ENCODE measurements around the gene DNAJC1.

DNAJC1 gene

GRCh38 chr10:21919117-21919516 is 84.4 kb downstream of the DNAJC1 start (continued):
- TF ChIP-seq ZNF426 (tag by site-specific recombination; IDR thresholded peaks at IDR 0.05) = no peak
- 0 out of 2 replicates have a peak, but pooled peaks have one; percentile 21 for TF ChIP-seq INSM2 (tag by site-specific recombination; IDR thresholded peaks at IDR 0.05)
- TF ChIP-seq ZBTB44 (tag by site-specific recombination; IDR thresholded peaks at IDR 0.05) = peak; percentile 76
- TF ChIP-seq ZNF561 (tag by site-specific recombination; IDR thresholded peaks at IDR 0.05; ENCODE audit: borderline replicate concordance) = no peak
- TF ChIP-seq PRDM4 (tag by site-specific recombination; IDR thresholded peaks at IDR 0.05) = peak; percentile 72
- TF ChIP-seq ZIC2 (tag by site-specific recombination; IDR thresholded peaks at IDR 0.05) = no peak
- TF ChIP-seq SP2 (tag by site-specific recombination; IDR thresholded peaks at IDR 0.05) = peak; percentile 21; the same call in 1 of the 2 replicates
- TF ChIP-seq ZNF658 (tag by site-specific recombination; IDR thresholded peaks at IDR 0.05) = no peak
- peak; percentile 74 for TF ChIP-seq KLF10 (tag by site-specific recombination; IDR thresholded peaks at IDR 0.05)
- no peak for TF ChIP-seq PRDM1 (tag by site-specific recombination; IDR thresholded peaks at IDR 0.05)
- peak; percentile 56; the same call in 1 of the 2 replicates for TF ChIP-seq ZXDB (tag by site-specific recombination; IDR thresholded peaks at IDR 0.05)
- TF ChIP-seq KLF7 (tag by site-specific recombination; IDR thresholded peaks at IDR 0.05; ENCODE audit: borderline replicate concordance) = 0 out of 2 replicates have a peak, but pooled peaks have one; percentile 19
- no peak for TF ChIP-seq GLIS2 (tag by site-specific recombination; IDR thresholded peaks at IDR 0.05)
- no peak for TF ChIP-seq EGR2 (tag by site-specific recombination; IDR thresholded peaks at IDR 0.05; ENCODE audit: low read depth)
- TF ChIP-seq ZNF366 (tag by site-specific recombination; conservative IDR thresholded peaks at IDR 0.05) = peak; percentile 42; the same call in 1 of the 2 replicates
- TF ChIP-seq KLF9 (tag by site-specific recombination; IDR thresholded peaks at IDR 0.05; ENCODE audit: low read depth) = no peak
- TF ChIP-seq ZNF580 (tag by site-specific recombination; IDR thresholded peaks at IDR 0.05) = peak; percentile 30; the same call in 1 of the 2 replicates
- 0 out of 2 replicates have a peak, but pooled peaks have one; percentile 47 for TF ChIP-seq ZNF302 (tag by site-specific recombination; IDR thresholded peaks at IDR 0.05; ENCODE audit: low read depth)
- TF ChIP-seq PRDM2 (tag by site-specific recombination; IDR thresholded peaks at IDR 0.05; ENCODE audit: borderline replicate concordance) = no peak
- TF ChIP-seq ZNF146 (tag by site-specific recombination; IDR thresholded peaks at IDR 0.05) = 0 out of 2 replicates have a peak, but pooled peaks have one; percentile 6
- TF ChIP-seq FEZF1 (tag by site-specific recombination; IDR thresholded peaks at IDR 0.05) = peak; percentile 96
- peak; percentile 97 for TF ChIP-seq IKZF3 (tag by site-specific recombination; IDR thresholded peaks at IDR 0.05)
- no peak for TF ChIP-seq ZBTB6 (tag by site-specific recombination; IDR thresholded peaks at IDR 0.05)
- TF ChIP-seq ZFP69B (tag by site-specific recombination; IDR thresholded peaks at IDR 0.05) = peak; percentile 56; the same call in 1 of the 2 replicates
- TF ChIP-seq ZFHX2 (tag by site-specific recombination; conservative IDR thresholded peaks at IDR 0.05) = no peak
- TF ChIP-seq ZNF549 (tag by site-specific recombination; IDR thresholded peaks at IDR 0.05) = no peak
- no peak for TF ChIP-seq ZNF544 (tag by site-specific recombination; IDR thresholded peaks at IDR 0.05)
- TF ChIP-seq ZNF558 (tag by site-specific recombination; IDR thresholded peaks at IDR 0.05) = peak; percentile 48; the same call in 1 of the 2 replicates
